ENCODE measurements around the gene EMILIN1.

The EMILIN1 gene

GRCh38 chr2:27123302-27124150 lies 45.1 kb downstream of the EMILIN1 start, which contains the start of gene ABHD1:
TSS of gene ABHD1 (plus strand) at chr2:27123815. CDS start at chr2:27123949, 134 bp downstream.
- DNase-seq (ENCODE audit: low read depth in 2 of 2): peak; percentile 37 to 61

- DNase-seq (ENCODE audit: low read depth in 2 of 2): no peak
Observed at GRCh38 chr2:27125104-27125503, 46.7 kb downstream of the EMILIN1 start.

GRCh38 chr2:27126252-27126710 lies 47.9 kb downstream of the EMILIN1 start:
- DNase-seq (ENCODE audit: low read depth in 2 of 2): no peak

GRCh38 chr2:27127883-27128667 lies 49.7 kb downstream of the EMILIN1 start:
- no peak for DNase-seq (ENCODE audit: low read depth in 2 of 2)

GRCh38 chr2:27128668-27129571 lies 50.5 kb downstream of the EMILIN1 start:
- DNase-seq (ENCODE audit: low read depth in 2 of 2): no peak

GRCh38 chr2:27130396-27130795 lies 52.0 kb downstream of the EMILIN1 start:
- no peak for DNase-seq (ENCODE audit: low read depth in 2 of 2)

- DNase-seq (ENCODE audit: low read depth in 2 of 2): no peak
Observed at GRCh38 chr2:27131429-27131828, 53.0 kb downstream of the EMILIN1 start.

GRCh38 chr2:27133195-27133875 lies 54.9 kb downstream of the EMILIN1 start:
- DNase-seq (ENCODE audit: low read depth in 2 of 2): no peak

GRCh38 chr2:27133905-27134780 lies 55.7 kb downstream of the EMILIN1 start, which contains the start of gene PREB:
TSS of gene PREB (minus strand) at chr2:27134636. CDS start at chr2:27134421, 215 bp downstream.
- DNase-seq (ENCODE audit: low read depth in 2 of 2): peak; percentile 97 to 99

GRCh38 chr2:27134781-27135477 lies 56.5 kb downstream of the EMILIN1 start:
- DNase-seq (ENCODE audit: low read depth in 2 of 2): no peak

GRCh38 chr2:27135478-27135955 lies 57.1 kb downstream of the EMILIN1 start:
- DNase-seq (ENCODE audit: low read depth in 2 of 2): no peak

Data from stimulated activated CD4-positive, alpha-beta T cell treated with anti-CD3 and anti-CD28 coated beads, Interleukin-1b, Interleukin-23, amount 100 ng/mL, for 4 hours (primary cell).